ENCODE measurements around the gene PTGER3. TPM values are rescaled to one million over a fixed set of nuclear protein-coding genes. Genes with fewer than 3 reads are reported as not detected.
A peak's percentile ranks its signal among the peaks of the same experiment; 100 is the strongest.

PTGER3 gene
- total RNA-seq, 1 donor from 2014 or later = not detected

GRCh38 chr1:70930062-70930461, 117.6 kb downstream of the PTGER3 start:
- no peak overlapping the region for H3K27ac Mint-ChIP-seq (ENCODE audit: unreplicated experiment)
- H3K9me3 Mint-ChIP-seq = no peaks in the 10 kb centered on the region
- no peaks in the 10 kb centered on the region for H3K36me3 Mint-ChIP-seq (ENCODE audit: low read depth)
- DNase-seq (ENCODE audit: low read depth, low spot score) = no peak
- TF ChIP-seq CTCF (conservative IDR thresholded peaks at IDR 0.05) = no peak
- H3K27me3 Mint-ChIP-seq (ENCODE audit: low read depth) = peaks cover 14% of the 10 kb centered on the region
- no peak overlapping the region for H3K4me3 Mint-ChIP-seq
- H3K4me1 Mint-ChIP-seq = no peaks in the 10 kb centered on the region

- H3K27me3 Mint-ChIP-seq (ENCODE audit: low read depth) = no peaks in the 10 kb centered on the region
Observed at GRCh38 chr1:70922196-70922595, 125.4 kb downstream of the PTGER3 start.

More at GRCh38 chr1:70922196-70922595, 125.4 kb downstream of the PTGER3 start:
- Mint-ChIP-seq H3K4me1 (no peaks in the 10 kb centered on the region), H3K4me3 (no peak overlapping the region), H3K27ac (ENCODE audit: unreplicated experiment) (no peak overlapping the region), H3K36me3 (ENCODE audit: low read depth) (no peaks in the 10 kb centered on the region), H3K9me3 (peaks cover 8% of the 10 kb centered on the region)
- no peak for DNase-seq (ENCODE audit: low read depth, low spot score)
- TF ChIP-seq CTCF (conservative IDR thresholded peaks at IDR 0.05) = no peak

Small RNA genes lying within 50 kb of the gene (microRNA-seq; reads per million reads assigned to microRNA genes)
- 698 reads per million, percentile 77 among the genes with 10 or more reads in this experiment for gene MIR186

Other genes with a start within 250 kb of the PTGER3 start
- 112 and 113 TPM in 2 replicates for gene ZRANB2, start 33.2 kb upstream of the PTGER3 start, total RNA-seq